Stomach (tissue), 4 donors: Measurements from ENCODE around the gene CAMKK2.

Source experiments
- EP300 ChIP-seq: sonication (generic); formaldehyde crosslinking; IDR thresholded peaks from one replicate; pipeline ENCODE4 v1.6.1; 2017; ENCODE audit warnings: antibody characterized with exemption
- POLR2A ChIP-seq, 4 donors: fragments of 450-650 bp; IDR thresholded peaks; one replicate each; pipeline ENCODE4 v1.6.1; 2016; ENCODE audit warnings: antibody characterized with exemption in 4 of 4, control low read depth in 2 of 4, mild to moderate bottlenecking in 1 of 4, moderate library complexity in 1 of 4

GRCh38 chr12:121209624-121210572 lies 86.6 kb downstream of the CAMKK2 start, which contains the start of gene P2RX4:
- TF ChIP-seq EP300, result no peak
- peak in 1 of 4 donors; percentile 73 for TF ChIP-seq POLR2A (IDR thresholded peaks at IDR 0.05)
